Brain pericyte (primary cell): ENCODE measurements around the gene CWC27.
"Not testable (repeated sequence)": the region's sequence is repeated elsewhere in the genome, so short reads cannot be mapped to it uniquely, and the experiment has no call there.

Source experiments
- DNase-seq: peaks from one replicate; pipeline ENCODE4 v3.0.0-alpha.2; 2012; ENCODE audit warnings: low read depth, low spot score

Gene CWC27

DNA sequence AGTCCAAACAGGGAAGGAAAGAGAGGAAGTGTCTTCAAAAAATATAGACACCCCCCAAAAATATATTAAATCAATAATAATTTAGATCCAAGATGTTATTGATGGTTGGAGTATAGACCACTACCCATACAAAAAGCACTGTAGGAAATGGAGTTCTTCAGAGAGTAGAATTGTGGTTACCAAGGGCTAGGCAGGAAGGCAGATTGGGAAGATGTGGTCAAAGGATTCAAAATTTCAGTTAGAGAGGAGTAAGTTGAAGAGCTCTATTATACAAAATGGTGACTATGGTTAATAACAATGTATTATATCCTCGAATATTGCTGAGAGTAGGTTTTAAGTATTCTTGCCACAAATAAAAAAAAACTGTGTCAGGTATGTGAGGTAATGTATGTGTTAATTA lies 149.4 kb downstream of the CWC27 start:
- DNase-seq: no peak

GRCh38 chr5:64921386-64921785 lies 152.7 kb downstream of the CWC27 start:
- no peak for DNase-seq

DNA sequence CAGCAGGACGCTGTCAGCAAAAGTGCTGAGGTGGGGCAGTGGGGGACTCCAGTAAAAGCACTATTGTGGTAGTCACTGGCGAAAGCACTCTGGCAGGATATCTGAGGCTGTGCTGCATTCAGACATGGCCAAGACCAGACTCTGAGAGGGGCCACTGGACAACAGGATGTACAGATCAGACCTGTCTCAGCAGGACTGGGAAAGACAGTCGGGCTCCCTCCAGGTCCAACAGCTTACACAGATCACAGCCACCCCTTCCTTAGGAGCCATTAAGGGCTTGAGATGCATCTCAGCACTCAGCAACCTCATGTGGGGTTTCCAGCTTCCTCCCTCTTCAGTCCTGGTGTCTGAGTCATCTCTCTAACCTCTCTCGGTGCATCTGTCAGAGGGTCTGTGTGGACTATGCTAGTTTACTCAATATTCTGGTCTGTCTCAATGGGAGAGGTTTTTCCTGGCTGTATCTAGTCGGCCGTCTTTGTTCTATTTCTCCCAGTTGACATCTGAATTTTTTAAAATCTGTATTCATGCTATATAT lies 154.5 kb downstream of the CWC27 start:
- no peak for DNase-seq

DNA sequence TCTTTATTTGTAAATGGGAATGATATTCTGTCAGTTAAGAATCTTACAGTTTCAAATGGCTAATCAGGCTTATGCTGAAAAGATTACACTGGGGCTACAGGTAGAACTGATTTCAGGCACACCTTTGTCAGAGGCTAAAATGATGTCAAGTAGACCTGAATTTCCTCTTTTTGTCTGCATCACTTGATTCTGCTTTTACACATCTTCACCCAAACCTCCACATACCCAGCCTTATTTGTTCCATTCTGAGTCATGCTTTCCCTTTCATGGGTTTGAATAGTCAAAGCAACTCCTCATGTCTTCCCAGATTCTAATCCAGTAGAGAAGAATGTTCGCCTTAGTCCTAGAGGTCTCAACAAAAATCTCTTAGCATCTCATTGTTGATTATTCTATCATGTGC lies 156.4 kb downstream of the CWC27 start:
- no peak for DNase-seq

GRCh38 chr5:64929833-64930232 lies 161.1 kb downstream of the CWC27 start:
- DNase-seq: no peak

GRCh38 chr5:64930672-64931318 lies 162.1 kb downstream of the CWC27 start:
- DNase-seq: no peak

DNA sequence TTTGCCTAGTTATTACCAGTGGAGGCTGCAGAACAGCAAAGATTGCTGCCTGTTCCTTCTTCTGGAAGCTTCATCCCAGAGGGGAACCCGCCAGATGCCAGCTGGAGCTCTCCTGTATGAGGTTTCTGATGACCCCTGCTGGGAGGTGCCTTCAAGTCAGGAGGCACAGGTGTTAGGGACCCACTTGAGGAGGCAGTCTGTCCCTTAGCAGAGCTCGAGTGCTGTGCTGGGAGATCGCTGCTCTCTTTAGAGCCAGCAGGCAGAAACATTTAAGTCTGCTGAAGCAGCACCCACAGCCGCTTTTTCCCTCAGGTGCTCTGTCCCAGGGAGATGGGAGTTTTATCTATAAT lies 170.7 kb downstream of the CWC27 start:
- not testable (repeated sequence) for DNase-seq

GRCh38 chr5:64939772-64940510 lies 171.2 kb downstream of the CWC27 start:
- DNase-seq: no peak

DNA sequence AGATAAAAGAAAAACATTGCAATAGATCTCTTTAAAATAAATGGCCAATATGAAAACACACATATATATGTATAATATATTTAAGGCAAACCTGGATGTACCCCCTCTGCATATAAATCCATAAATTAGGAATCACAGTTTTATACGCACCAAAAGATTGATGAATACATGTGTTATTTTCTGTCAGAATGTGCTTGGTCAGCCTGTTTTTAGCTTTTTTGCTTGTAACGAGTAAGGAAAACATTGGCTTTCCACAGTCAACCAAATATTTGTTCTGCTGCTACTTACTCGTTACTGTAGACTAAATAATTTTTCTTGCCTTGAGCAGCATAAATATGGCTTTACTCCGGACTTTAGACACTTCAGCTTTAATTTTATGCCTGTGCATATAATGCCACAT lies 173.7 kb downstream of the CWC27 start:
- DNase-seq: no peak

DNA sequence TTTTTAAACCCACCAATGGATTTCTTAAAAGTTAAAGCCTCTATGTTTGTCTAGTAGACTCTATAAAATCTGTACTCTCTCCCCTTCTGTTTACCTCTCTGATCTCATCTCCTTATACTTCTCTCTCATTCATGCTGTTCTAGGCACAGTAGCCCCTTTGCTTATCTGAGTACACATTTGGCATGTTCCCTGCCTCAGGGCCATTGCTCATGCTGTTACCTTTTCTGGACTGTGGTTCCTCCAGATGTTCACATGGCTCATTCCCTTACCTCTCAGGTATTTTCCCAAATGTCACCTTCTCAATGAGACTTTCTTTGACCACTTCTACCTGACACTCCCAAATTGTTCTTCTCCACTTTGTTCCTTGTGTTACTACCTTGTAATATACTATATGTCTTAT lies 176.1 kb downstream of the CWC27 start:
- DNase-seq: no peak

DNA sequence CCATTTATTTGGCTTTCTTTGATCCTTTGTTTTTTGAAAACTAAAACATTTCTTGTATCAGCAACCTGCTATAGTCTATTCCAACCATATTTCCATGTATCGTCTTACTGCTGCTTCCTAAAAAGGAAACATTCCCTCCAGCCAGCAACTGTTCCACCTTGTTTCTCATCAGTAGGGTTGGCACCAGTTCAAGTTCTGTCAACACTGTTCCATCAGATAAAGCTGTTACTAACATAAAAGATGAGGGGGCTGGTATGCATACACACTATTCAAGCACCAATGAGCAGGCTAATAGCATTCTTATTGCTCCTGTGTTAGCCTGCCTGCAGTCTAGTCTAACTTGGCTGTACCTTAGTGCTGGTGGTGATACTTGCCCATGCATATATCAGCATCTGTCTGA lies 178.3 kb downstream of the CWC27 start:
- no peak for DNase-seq

DNA sequence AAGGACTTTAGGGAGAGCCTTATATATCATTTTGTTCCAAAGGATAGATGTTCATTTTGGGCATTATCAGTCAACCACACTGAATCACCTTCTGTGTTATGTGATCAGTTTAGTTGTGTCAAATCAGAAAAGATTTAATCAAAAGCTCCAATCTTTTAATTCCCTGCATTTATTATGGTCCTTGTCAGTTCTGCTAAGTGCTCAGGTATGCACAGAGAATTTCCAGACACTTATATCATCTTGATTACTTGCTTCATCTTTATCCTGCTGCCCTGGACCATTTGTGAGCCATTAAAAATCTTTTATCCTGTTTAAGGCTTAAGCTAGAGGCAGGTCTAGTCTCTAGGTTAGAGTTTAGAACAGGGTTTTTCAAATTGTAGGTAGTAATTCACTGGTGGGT lies 179.1 kb downstream of the CWC27 start:
- no peak for DNase-seq

GRCh38 chr5:64949331-64949730 lies 180.6 kb downstream of the CWC27 start:
- DNase-seq: no peak

GRCh38 chr5:64952951-64953673 lies 184.4 kb downstream of the CWC27 start:
- no peak for DNase-seq

DNA sequence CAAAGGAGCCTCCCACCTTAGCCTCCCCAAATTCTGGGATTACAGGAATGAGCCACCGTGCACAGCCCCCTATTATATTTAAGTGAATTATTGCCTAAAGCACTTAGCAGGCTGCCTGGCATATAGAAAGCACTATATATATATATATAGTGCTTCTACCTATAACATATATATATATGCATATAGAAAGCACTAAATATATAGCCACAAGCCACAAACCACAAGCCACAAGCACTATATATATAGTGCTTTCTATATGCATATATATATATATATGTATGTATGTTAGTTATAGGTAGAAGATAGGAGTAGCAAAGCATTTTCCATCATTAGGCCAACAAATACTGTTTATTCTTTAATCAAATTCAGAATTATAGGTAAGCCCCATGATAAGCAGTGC lies 185.8 kb downstream of the CWC27 start:
- DNase-seq: no peak

DNA sequence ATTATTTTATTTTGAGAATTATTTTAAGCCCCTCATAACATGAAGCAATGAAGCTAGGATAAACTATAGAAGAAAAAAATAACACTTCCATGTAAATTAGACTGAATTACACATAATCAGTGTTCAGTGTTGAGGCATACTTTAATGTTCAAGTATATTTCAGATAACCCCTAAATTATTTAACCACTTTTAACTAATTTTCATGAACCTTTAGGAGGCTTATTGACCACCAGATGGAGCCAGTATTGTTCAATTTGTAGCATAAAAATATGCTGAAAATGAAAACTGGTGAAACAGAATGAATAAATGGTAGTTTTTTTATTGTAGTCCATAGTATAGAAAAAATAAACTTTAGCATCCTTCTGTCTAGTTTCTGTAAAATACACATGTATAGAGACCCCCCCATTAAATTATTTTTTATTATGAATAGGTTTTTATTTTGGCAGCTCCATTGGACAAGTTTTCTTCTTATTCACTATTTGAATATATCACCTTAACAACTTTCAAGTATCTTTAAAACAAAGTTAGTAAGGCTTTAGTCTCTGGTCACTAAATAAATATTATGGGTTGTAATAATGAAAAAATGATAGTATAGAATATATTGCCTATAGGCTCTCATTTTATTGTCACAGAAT lies 190.1 kb downstream of the CWC27 start:
- DNase-seq: no peak

DNA sequence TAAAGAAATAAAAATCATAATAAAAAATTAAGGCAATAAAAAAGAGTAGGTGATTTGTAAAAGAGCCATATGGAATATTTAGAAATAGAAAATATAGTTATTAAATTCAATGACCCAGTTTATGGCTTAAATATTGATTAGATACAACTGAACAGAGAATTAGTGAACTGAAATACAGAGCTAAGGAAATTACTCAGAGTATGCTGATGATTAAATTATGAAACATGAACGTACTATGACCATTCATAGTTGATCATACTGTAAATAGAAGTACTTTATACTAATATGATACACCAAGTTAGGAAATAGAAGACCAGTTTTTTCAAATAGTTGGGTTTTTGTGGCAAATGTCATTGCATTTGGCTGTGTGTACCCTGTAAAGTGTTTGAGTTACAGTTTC lies 194.5 kb downstream of the CWC27 start:
- no peak for DNase-seq

- no peak for DNase-seq
These were observed 199.9 kb downstream of the CWC27 start for GRCh38 chr5:64968591-64969110.

DNA sequence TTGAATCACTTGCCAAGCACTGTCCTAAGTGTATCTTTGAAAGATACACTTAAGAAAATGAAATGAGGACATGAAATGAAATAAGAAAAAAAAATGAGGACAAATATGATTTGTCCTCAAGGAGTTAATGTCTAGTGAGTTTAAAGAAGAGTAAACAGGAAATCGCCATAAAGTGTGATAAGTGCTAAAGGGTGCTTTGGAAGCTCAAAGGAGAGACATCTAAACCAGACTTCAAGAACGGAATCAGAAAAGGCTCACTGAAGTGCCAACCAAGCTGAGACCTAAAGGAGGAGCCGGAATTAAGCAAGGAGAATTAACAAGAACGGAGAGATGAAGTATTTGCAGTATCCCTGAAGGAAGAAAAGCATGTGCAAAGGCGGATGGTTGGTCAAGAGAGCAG lies 200.8 kb downstream of the CWC27 start:
- DNase-seq: no peak

- no peak for DNase-seq
These were observed 202.8 kb downstream of the CWC27 start for GRCh38 chr5:64971513-64971912.

DNA sequence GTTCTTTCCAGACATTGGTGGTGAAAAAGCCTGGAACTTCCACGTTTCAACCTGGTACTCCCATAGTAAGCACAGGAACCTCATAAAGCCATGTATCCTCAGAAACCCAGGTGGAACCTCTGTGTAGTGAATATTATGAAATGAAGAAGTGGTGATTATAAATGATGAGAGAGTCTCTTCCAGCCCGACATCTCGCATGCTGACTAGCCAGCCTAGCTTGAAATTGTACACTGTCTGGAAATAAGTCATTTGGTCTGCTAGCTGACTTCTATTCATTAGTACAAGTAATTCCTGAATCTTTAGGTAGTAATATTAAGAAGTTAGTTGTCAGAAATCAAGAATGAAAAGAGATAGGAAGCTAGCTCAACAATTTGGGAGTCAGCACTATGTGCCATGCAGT lies 203.3 kb downstream of the CWC27 start:
- no peak for DNase-seq

DNA sequence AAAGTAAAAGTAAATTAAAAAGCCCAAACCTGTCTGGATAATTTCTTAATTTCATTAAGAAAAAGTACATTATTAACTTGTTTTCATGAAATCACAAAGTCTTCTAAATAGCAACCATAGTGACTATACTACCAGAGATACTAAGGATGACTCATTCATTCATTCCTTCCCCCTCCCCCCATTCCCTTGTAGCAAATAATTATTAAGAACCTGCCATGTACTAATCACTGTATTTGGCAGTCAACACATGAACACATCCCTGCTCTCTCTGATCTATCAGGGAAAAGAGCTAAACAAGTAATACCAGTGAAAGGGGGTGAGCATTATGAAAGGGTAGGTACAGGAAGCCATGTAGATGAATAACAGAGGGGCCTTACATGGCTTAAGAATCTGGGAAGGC lies 203.9 kb downstream of the CWC27 start:
- no peak for DNase-seq
